SK-N-SH (cell line): ENCODE data around the gene UPB1. TPM values are rescaled to one million over a fixed set of nuclear protein-coding genes. Genes with fewer than 3 reads are reported as not detected.
A peak's percentile ranks its signal among the peaks of the same experiment; 100 is the strongest.

Experiments used
- CTCF ChIA-PET: fragments of 300-600, 350-600 bp; formaldehyde crosslinking; extraction: SDS; loops from one replicate; lab custom pipeline; 2021; lab: Yijun Ruan, JAX
- POLR2A ChIA-PET: fragments of 350-600 bp; sonication (Branson Sonifier 250); formaldehyde crosslinking; extraction: SDS; loops from one replicate; lab custom pipeline; 2020; ENCODE audit warnings: antibody characterized with exemption, inconsistent platforms; lab: Yijun Ruan, JAX
- DNase-seq: peaks from one replicate; pipeline ENCODE4 v3.0.0; 2012
- H2AFZ ChIP-seq: fragments of 200-600 bp; sonication (generic); 2 replicates; pipeline ENCODE4 v1.8.1; 2016; ENCODE audit warnings: antibody characterized with exemption, mild to moderate bottlenecking, low read depth
- H3F3A ChIP-seq: fragments of 200-600 bp; sonication (generic); replicated peaks from 2 replicates; pipeline ENCODE3; 2016; ENCODE audit warnings: antibody characterized with exemption, mild to moderate bottlenecking; ENCODE audit not compliant: insufficient read depth
- H3K27ac ChIP-seq, 2 experiments: fragments of 200-500 bp in 1 of 2; fragments of 200-600 bp in 1 of 2; sonication (Bioruptor generic) in 1 of 2; sonication (generic), shearing (Covaris generic) in 1 of 2; 2 replicates each; pipeline versions ENCODE4 v1.5.1 to v1.6.1; 2014 to 2016; ENCODE audit warnings: low read depth in 2 of 2, inconsistent platforms in 1 of 2, low read length in 1 of 2, mild to moderate bottlenecking in 1 of 2, mixed read lengths in 1 of 2
- H3K27me3 ChIP-seq: fragments of 200-600 bp; sonication (generic), shearing (Covaris generic); 2 replicates; pipeline ENCODE4 v1.6.1; 2016; ENCODE audit warnings: mixed run types; ENCODE audit not compliant: insufficient read depth
- H3K36me3 ChIP-seq, 2 experiments: fragments of 200-500 bp in 1 of 2; fragments of 200-600 bp in 1 of 2; sonication (Bioruptor generic) in 1 of 2; sonication (generic) in 1 of 2; replicated peaks in 1 of 2; 2 replicates each; pipeline versions ENCODE3 to v1.5.1; 2014 to 2016; ENCODE audit warnings: low read length in 1 of 2, mild to moderate bottlenecking in 1 of 2; ENCODE audit not compliant: insufficient read depth in 2 of 2, control insufficient read depth in 1 of 2
- H3K4me1 ChIP-seq, 2 experiments: fragments of 200-500 bp in 1 of 2; fragments of 200-600 bp in 1 of 2; sonication (Bioruptor generic) in 1 of 2; sonication (generic), shearing (Covaris generic) in 1 of 2; 2 replicates each; pipeline versions ENCODE4 v1.5.1 to v1.6.1; 2014 to 2016; ENCODE audit warnings: low read depth in 1 of 2, low read length in 1 of 2, mixed run types in 1 of 2; ENCODE audit not compliant: insufficient read depth in 2 of 2, control insufficient read depth in 1 of 2
- H3K4me2 ChIP-seq: fragments of 200-600 bp; sonication (generic), shearing (Covaris generic); 2 replicates; pipeline ENCODE4 v1.6.1; 2017; ENCODE audit warnings: mixed run types
- H3K4me3 ChIP-seq, 2 experiments: fragments of 200-500 bp in 1 of 2; fragments of 200-600 bp in 1 of 2; sonication (Bioruptor generic) in 1 of 2; sonication (generic), shearing (Covaris generic) in 1 of 2; 2 replicates each; pipeline versions ENCODE4 v1.5.1 to v1.8.1; 2014 to 2016; ENCODE audit warnings: low read depth in 2 of 2, inconsistent platforms in 1 of 2, low read length in 1 of 2, mild to moderate bottlenecking in 1 of 2, mixed read lengths in 1 of 2, moderate library complexity in 1 of 2
- H3K79me2 ChIP-seq: fragments of 200-600 bp; sonication (generic); 2 replicates; pipeline ENCODE4 v1.8.1; 2017; ENCODE audit warnings: mild to moderate bottlenecking; ENCODE audit not compliant: insufficient read depth
- H3K9ac ChIP-seq: fragments of 200-600 bp; sonication (generic); 2 replicates; pipeline ENCODE4 v1.6.1; 2017; ENCODE audit warnings: mixed run types
- H3K9me2 ChIP-seq: fragments of 200-600 bp; sonication (generic); 2 replicates; pipeline ENCODE4 v1.6.1; 2017; ENCODE audit warnings: mixed run types
- H3K9me3 ChIP-seq: fragments of 200-600 bp; sonication (generic); 2 replicates; pipeline ENCODE4 v1.6.1; 2017; ENCODE audit warnings: mixed run types, mild to moderate bottlenecking, moderate library complexity
- H4K20me1 ChIP-seq: fragments of 200-600 bp; sonication (generic); 2 replicates; pipeline ENCODE4 v1.6.1; 2017; ENCODE audit warnings: mild to moderate bottlenecking, mixed run types; ENCODE audit not compliant: insufficient read depth
- CHD2 ChIP-seq: fragments of 150-350 bp; IDR thresholded peaks from 2 replicates; pipeline ENCODE4 v1.6.1; 2018; ENCODE audit warnings: low read length; ENCODE audit not compliant: partially characterized antibody
- EP300 ChIP-seq, 2 experiments: IDR thresholded peaks; 2 replicates each; pipeline versions ENCODE4 v1.4.0 to v1.6.1; 2012; ENCODE audit warnings: borderline replicate concordance in 1 of 2, low read depth in 1 of 2, low read length in 1 of 2
- GABPA ChIP-seq: IDR thresholded peaks from 2 replicates; pipeline ENCODE4 v1.4.0; 2012; ENCODE audit warnings: low read depth, mild to moderate bottlenecking
- MEF2A ChIP-seq: IDR thresholded peaks from 2 replicates; pipeline ENCODE4 v1.4.0; 2012; ENCODE audit warnings: low read depth, borderline replicate concordance
- NFIC ChIP-seq: IDR thresholded peaks from 2 replicates; pipeline ENCODE4 v1.4.0; 2012; ENCODE audit warnings: borderline replicate concordance
- TAF1 ChIP-seq: IDR thresholded peaks from 2 replicates; pipeline ENCODE4 v1.6.1; 2012; ENCODE audit warnings: low read depth, mild to moderate bottlenecking, low read length, moderate library complexity, borderline replicate concordance
- TEAD4 ChIP-seq: IDR thresholded peaks from 2 replicates; pipeline ENCODE4 v1.4.0; 2012; ENCODE audit warnings: mild to moderate bottlenecking, borderline replicate concordance; ENCODE audit not compliant: insufficient read depth
- YY1 ChIP-seq: IDR thresholded peaks from 2 replicates; pipeline ENCODE4 v1.4.0; 2012; ENCODE audit warnings: low read depth, mild to moderate bottlenecking
- whole genome bisulfite sequencing: methylation state at CpG from one replicate; pipeline ENCODE4 v1.1.6; 2017; ENCODE audit warnings: low lambda C conversion rate; 5-methylcytosine and 5-hydroxymethylcytosine counted together
- polyA plus RNA-seq, 3 experiments: library from polyadenylated mRNA; depleted of rRNA; stranded (reverse); fragments of >200 nt; gene quantifications; 2 replicates each; pipeline ENCODE4 v1.2.3, GENCODE V29; 2012
- TF ChIP-seq, protein P1 (sequence below): IDR thresholded peaks from 2 replicates; pipeline ENCODE4; 2012

UPB1 gene
- polyA plus RNA-seq, 1 of the 3 experiments (the other 2 are of a cell fraction): 0.30 TPM

DNA sequence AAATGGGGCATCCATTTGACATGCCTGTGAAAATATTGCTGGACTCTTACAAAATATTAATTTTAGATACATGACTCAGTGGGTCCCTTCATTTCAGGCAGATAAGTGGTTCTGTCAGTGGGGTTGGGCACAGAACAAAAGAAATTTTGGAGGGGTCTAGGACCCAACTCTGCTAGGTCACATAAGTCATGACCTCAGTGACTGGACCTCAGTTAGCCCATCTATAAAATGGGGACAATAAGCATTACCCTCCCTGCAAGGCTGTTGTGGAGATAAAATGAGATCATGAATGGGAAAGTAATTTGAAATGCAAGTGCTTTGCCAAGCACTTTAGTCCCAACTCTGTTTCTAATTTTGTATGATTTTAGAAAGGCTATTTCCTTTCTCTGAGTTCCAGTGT lies 44.0 kb upstream of the UPB1 start:
- H4K20me1 ChIP-seq: no peaks in the 10 kb centered on the region
- H3F3A ChIP-seq: no peaks in the 10 kb centered on the region
- no peaks in the 10 kb centered on the region for H3K36me3 ChIP-seq
- H3K9me2 ChIP-seq: no peaks in the 10 kb centered on the region
- POLR2A ChIA-PET: interaction anchor here (0.9 to 1.3 kb wide), 4 partner anchors 10 to 30 kb away, joined by 3 to 5 read pairs (median 4); no protein-coding TSS in a partner anchor
- H2AFZ ChIP-seq: no peak overlapping the region
- H3K4me3 ChIP-seq: no peak overlapping the region
- DNase-seq: no peak
- H3K27ac ChIP-seq: peak overlapping the region in 1 of 2 experiments; percentile 99; a peak in 2 of 4 replicates
- H3K4me1 ChIP-seq: peaks cover 15 to 43% of the 10 kb centered on the region in 2 experiments; a peak in 3 of 4 replicates
- 0 out of 2 replicates have a peak, but pooled peaks cover 5% of the 10 kb centered on the region for H3K9me3 ChIP-seq
- H3K79me2 ChIP-seq: no peaks in the 10 kb centered on the region
- no peak overlapping the region for H3K9ac ChIP-seq
- no peak for TF ChIP-seq TAF1
- TF ChIP-seq YY1: no peak
- CTCF ChIA-PET: interaction anchor here (0.9 to 3.0 kb wide), 3 partner anchors 13 to 44 kb away, joined by 3 to 11 read pairs (median 4); no protein-coding TSS in a partner anchor
- H3K27me3 ChIP-seq: no peaks in the 10 kb centered on the region
- H3K4me2 ChIP-seq: no peak overlapping the region

DNA sequence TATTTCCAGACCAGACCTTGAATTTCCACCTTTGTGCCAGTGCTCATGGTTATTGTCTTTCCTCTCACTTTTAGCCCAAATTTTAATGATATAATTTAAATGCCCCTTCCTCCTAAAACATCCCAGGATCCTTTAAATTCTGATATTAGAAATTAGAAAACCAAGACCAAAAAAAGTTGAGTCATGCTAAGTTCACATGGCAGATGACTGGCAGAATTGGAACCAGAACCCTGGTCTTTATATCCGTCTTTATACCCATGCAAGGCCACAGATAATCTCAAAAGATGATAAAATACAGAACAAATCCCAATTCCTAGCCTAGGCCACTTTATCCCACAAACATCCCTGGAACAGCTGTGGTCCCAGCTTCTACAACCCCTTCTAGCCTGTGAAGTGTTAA lies 41.3 kb upstream of the UPB1 start:
- no peak overlapping the region for H2AFZ ChIP-seq
- 62% methylated on average over 1 of the region's 1 CpG for WGBS
- DNase-seq: no peak
- no peaks in the 10 kb centered on the region for H3K36me3 ChIP-seq
- H3F3A ChIP-seq: no peaks in the 10 kb centered on the region
- 0 out of 2 replicates have a peak, but pooled peaks cover 5% of the 10 kb centered on the region for H3K9me3 ChIP-seq
- no peaks in the 10 kb centered on the region for H3K79me2 ChIP-seq
- H4K20me1 ChIP-seq: no peaks in the 10 kb centered on the region
- ChIA-PET POLR2A (no interaction called here), CTCF (interaction anchor here (1.0 kb wide), 1 partner anchor 68 kb away, joined by 3 read pairs; no protein-coding TSS in a partner anchor)
- H3K27me3 ChIP-seq: no peaks in the 10 kb centered on the region
- H3K9ac ChIP-seq: no peak overlapping the region
- no peak overlapping the region; a peak in 1 of 4 replicates for H3K27ac ChIP-seq
- no peak for TF ChIP-seq TEAD4
- no peak for TF ChIP-seq CHD2
- no peak for TF ChIP-seq GABPA
- TF ChIP-seq EP300 (IDR thresholded peaks at IDR 0.05; ENCODE audit: borderline replicate concordance in 1 of 2, low read depth in 1 of 2, low read length in 1 of 2): no peak
- no peak for TF ChIP-seq NFIC
- H3K4me1 ChIP-seq: peaks cover 10 to 27% of the 10 kb centered on the region in 2 experiments; a peak in 3 of 4 replicates
- H3K9me2 ChIP-seq: no peaks in the 10 kb centered on the region
- H3K4me2 ChIP-seq: no peak overlapping the region
- H3K4me3 ChIP-seq: no peak overlapping the region

DNA sequence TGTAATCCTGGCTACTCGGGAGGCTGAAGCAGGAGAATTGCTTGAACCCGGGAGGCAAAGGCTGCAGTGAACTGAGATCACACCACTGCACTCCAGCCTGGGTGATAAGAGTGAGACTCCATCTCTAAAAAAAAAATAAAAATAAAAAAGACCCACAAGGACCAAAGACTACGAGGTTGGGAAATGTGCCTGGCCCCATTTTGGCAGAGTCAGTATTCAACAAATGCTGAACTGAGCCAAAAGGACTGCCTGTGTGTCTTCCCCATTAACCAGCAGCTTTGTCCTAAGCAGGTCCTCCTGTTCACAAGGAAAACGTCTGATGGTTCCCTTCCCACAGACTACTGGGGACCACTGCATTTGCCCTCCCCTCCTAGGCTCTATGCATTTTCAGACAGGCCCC lies 40.1 kb upstream of the UPB1 start:
- H2AFZ ChIP-seq: no peak overlapping the region
- no peaks in the 10 kb centered on the region for H3F3A ChIP-seq
- H3K27me3 ChIP-seq: no peaks in the 10 kb centered on the region
- H3K79me2 ChIP-seq: no peaks in the 10 kb centered on the region
- ChIA-PET POLR2A (interaction anchor here (1.2 kb wide), 1 partner anchor 132 kb away, joined by 3 read pairs; no protein-coding TSS in a partner anchor), CTCF (interaction anchor here (1.9 kb wide), 1 partner anchor 67 kb away, joined by 5 read pairs; no protein-coding TSS in a partner anchor)
- no peaks in the 10 kb centered on the region for H3K9me2 ChIP-seq
- no peak overlapping the region for H3K9ac ChIP-seq
- no peak overlapping the region for H3K4me3 ChIP-seq
- no peaks in the 10 kb centered on the region for H3K36me3 ChIP-seq
- 0 out of 2 replicates have a peak, but pooled peaks cover 5% of the 10 kb centered on the region for H3K9me3 ChIP-seq
- H4K20me1 ChIP-seq: no peaks in the 10 kb centered on the region
- H3K4me2 ChIP-seq: no peak overlapping the region
- TF ChIP-seq CHD2: no peak
- TF ChIP-seq MEF2A: no peak
- TF ChIP-seq, protein P1, sequence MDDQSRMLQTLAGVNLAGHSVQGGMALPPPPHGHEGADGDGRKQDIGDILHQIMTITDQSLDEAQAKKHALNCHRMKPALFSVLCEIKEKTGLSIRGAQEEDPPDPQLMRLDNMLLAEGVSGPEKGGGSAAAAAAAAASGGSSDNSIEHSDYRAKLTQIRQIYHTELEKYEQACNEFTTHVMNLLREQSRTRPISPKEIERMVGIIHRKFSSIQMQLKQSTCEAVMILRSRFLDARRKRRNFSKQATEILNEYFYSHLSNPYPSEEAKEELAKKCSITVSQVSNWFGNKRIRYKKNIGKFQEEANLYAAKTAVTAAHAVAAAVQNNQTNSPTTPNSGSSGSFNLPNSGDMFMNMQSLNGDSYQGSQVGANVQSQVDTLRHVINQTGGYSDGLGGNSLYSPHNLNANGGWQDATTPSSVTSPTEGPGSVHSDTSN: no peak
- DNase-seq: no peak
- peaks cover 5 to 15% of the 10 kb centered on the region in 2 experiments; a peak in 3 of 4 replicates for H3K4me1 ChIP-seq
- no peak overlapping the region; a peak in 1 of 4 replicates for H3K27ac ChIP-seq
- 71% methylated on average over 4 of the region's 4 CpGs for WGBS
